CD8-positive, alpha-beta memory T cell (primary cell): Measurements from ENCODE around the gene CCDC152. TPM values are rescaled to one million over a fixed set of nuclear protein-coding genes. Genes with fewer than 3 reads are reported as not detected.
A peak's percentile ranks its signal among the peaks of the same experiment; 100 is the strongest.

Experiments used
- CTCF ChIA-PET: fragments of 350-600 bp; sonication (Branson Sonifier 250); formaldehyde crosslinking; loops from one replicate; lab custom pipeline; 2021; ENCODE audit warnings: antibody characterized with exemption; lab: Charles Lee
- POLR2A ChIA-PET: fragments of 350-600 bp; sonication (Branson Sonifier 250); formaldehyde crosslinking; loops from one replicate; lab custom pipeline; 2021; ENCODE audit warnings: antibody characterized with exemption; lab: Charles Lee
- DNase-seq, 5 donors: peaks; one replicate each; pipeline versions ENCODE4 v3.0.0 to v3.0.0-alpha.2; 2020 to 2022; ENCODE audit warnings: mixed read lengths in 1 of 5
- H3K27ac ChIP-seq: one replicate; pipeline ENCODE4 v1.7.0; 2013; ENCODE audit warnings: low read depth, mild to moderate bottlenecking, low read length, moderate library complexity
- H3K27me3 ChIP-seq: 2 replicates; pipeline ENCODE4 v1.7.0; 2013; ENCODE audit warnings: low read length, mild to moderate bottlenecking; ENCODE audit not compliant: insufficient read depth, poor library complexity, severe bottlenecking
- H3K36me3 ChIP-seq: 2 replicates; pipeline ENCODE4 v1.7.0; 2013; ENCODE audit warnings: mild to moderate bottlenecking, low read length, moderate library complexity; ENCODE audit not compliant: insufficient read depth
- H3K4me1 ChIP-seq: 2 replicates; pipeline ENCODE4 v1.7.0; 2013; ENCODE audit warnings: mild to moderate bottlenecking, low read length, moderate library complexity; ENCODE audit not compliant: insufficient read depth
- H3K4me3 ChIP-seq: 2 replicates; pipeline ENCODE4 v1.7.0; 2013; ENCODE audit warnings: mild to moderate bottlenecking, low read length
- H3K9me3 ChIP-seq: 2 replicates; pipeline ENCODE4 v1.7.0; 2013; ENCODE audit warnings: mild to moderate bottlenecking, low read length
- H3K27ac Mint-ChIP-seq, 8 donors: one replicate each; pipeline ENCODE4 v1.8.0; 2020 to 2021; ENCODE audit warnings: mixed read lengths in 8 of 8, mild to moderate bottlenecking in 6 of 8, inconsistent platforms in 3 of 8, moderate library complexity in 3 of 8
- H3K27me3 Mint-ChIP-seq, 2 donors: one replicate each; pipeline ENCODE4 v1.8.0; 2020 to 2021; ENCODE audit warnings: mixed read lengths in 2 of 2, mild to moderate bottlenecking in 1 of 2, moderate library complexity in 1 of 2
- H3K36me3 Mint-ChIP-seq, 3 donors: one replicate each; pipeline ENCODE4 v1.8.0; 2020 to 2021; ENCODE audit warnings: mixed read lengths in 3 of 3, inconsistent platforms in 1 of 3, mild to moderate bottlenecking in 1 of 3
- H3K4me1 Mint-ChIP-seq, 3 donors: one replicate each; pipeline ENCODE4 v1.8.0; 2020 to 2021; ENCODE audit warnings: mixed read lengths in 3 of 3, inconsistent platforms in 1 of 3, mild to moderate bottlenecking in 1 of 3
- H3K4me3 Mint-ChIP-seq, 7 donors: one replicate each; pipeline ENCODE4 v1.8.0; 2020 to 2021; ENCODE audit warnings: mixed read lengths in 7 of 7, mild to moderate bottlenecking in 6 of 7, moderate library complexity in 4 of 7, inconsistent platforms in 2 of 7
- H3K9me3 Mint-ChIP-seq, 5 donors: one replicate each; pipeline ENCODE4 v1.8.0; 2020 to 2022; ENCODE audit warnings: mixed read lengths in 5 of 5, mild to moderate bottlenecking in 3 of 5, moderate library complexity in 2 of 5, inconsistent platforms in 1 of 5
- polyA plus RNA-seq: library from polyadenylated mRNA; unstranded; fragments of 300-500 nt; fragmentation: Illumina TruSeq; gene quantifications from one replicate; pipeline ENCODE4 v1.2.3, GENCODE V29; 2021
- total RNA-seq, 2 experiments: library from RNA; stranded (reverse); gene quantifications; one replicate each; pipeline ENCODE4 v1.2.3, GENCODE V29; 2021

Gene CCDC152
- total and polyA plus RNA-seq, 3 experiments from 2014 or later, result 3.4 to 16.2 (median 14.5) TPM

DNA sequence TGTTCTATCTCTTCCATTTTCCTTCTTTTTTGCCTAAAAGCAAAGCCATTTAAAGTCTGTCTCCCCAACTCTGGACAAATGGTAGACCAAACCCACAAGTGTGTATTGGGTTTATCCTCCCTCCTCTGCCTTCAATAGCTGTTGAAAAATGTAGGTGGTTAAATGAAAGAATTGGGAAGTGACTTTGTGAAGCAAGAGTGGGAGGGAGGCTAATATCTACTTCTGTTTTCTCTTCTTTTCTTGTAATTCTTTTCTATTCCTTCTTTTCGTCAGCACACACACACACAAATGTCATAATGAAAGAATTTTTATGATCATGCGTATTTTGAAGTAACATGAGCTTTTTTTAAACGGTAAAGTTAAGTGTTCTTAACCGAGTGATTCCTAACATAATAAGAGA is 3.8 kb downstream of the CCDC152 start:
- no peaks in the 10 kb centered on the region for H3K27me3 ChIP-seq
- peaks cover 4 to 15% of the 10 kb centered on the region in 2 donors for H3K27me3 Mint-ChIP-seq
- POLR2A ChIA-PET, result no interaction called here
- DNase-seq, result no peak
- H3K36me3 ChIP-seq, result no peaks in the 10 kb centered on the region
- H3K9me3 ChIP-seq, result no peaks in the 10 kb centered on the region
- CTCF ChIA-PET, result no interaction called here
- no peak overlapping the region for H3K4me3 Mint-ChIP-seq
- H3K9me3 Mint-ChIP-seq, result no peaks in the 10 kb centered on the region
- no peak overlapping the region for H3K27ac ChIP-seq
- H3K4me1 Mint-ChIP-seq, result peaks cover 9 to 17% (median 9%) of the 10 kb centered on the region in 3 donors
- H3K27ac Mint-ChIP-seq, result peak overlapping the region in 1 of 8 donors; percentile 46
- no peak overlapping the region for H3K4me3 ChIP-seq
- H3K4me1 ChIP-seq, result no peaks in the 10 kb centered on the region
- peaks cover 0 to 26% (median 1%) of the 10 kb centered on the region in 3 donors for H3K36me3 Mint-ChIP-seq

DNA sequence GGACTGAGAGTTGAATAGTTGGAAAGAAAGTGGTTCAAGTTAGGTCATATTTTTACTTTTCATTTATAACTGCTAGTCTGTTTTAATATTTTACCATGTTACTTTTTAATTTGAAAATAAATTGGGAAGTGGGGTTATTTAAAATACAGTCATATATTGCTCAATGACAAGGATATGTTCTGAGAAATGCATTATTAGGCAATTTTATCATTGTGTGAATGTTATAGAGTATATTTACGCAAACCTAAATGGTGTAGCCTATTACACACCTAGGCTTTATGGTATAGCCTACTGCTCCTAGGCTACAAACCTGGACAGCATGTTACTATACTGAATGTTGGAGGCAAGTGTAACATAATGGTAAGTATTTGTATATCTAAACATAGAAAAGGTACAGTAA is 5.2 kb downstream of the CCDC152 start:
- ChIA-PET CTCF (no interaction called here), POLR2A (no interaction called here)
- DNase-seq, result no peak
- Mint-ChIP-seq H3K36me3 (peaks cover 0 to 27% (median 1%) of the 10 kb centered on the region in 3 donors), H3K27ac (no peak overlapping the region), H3K4me3 (no peak overlapping the region), H3K4me1 (peaks cover 9 to 13% (median 9%) of the 10 kb centered on the region in 3 donors), H3K9me3 (no peaks in the 10 kb centered on the region), H3K27me3 (peaks cover 4 to 13% of the 10 kb centered on the region in 2 donors)
- Histone ChIP-seq H3K27ac (no peak overlapping the region), H3K36me3 (no peaks in the 10 kb centered on the region), H3K4me1 (no peaks in the 10 kb centered on the region), H3K9me3 (no peaks in the 10 kb centered on the region), H3K27me3 (no peaks in the 10 kb centered on the region), H3K4me3 (no peak overlapping the region)

DNA sequence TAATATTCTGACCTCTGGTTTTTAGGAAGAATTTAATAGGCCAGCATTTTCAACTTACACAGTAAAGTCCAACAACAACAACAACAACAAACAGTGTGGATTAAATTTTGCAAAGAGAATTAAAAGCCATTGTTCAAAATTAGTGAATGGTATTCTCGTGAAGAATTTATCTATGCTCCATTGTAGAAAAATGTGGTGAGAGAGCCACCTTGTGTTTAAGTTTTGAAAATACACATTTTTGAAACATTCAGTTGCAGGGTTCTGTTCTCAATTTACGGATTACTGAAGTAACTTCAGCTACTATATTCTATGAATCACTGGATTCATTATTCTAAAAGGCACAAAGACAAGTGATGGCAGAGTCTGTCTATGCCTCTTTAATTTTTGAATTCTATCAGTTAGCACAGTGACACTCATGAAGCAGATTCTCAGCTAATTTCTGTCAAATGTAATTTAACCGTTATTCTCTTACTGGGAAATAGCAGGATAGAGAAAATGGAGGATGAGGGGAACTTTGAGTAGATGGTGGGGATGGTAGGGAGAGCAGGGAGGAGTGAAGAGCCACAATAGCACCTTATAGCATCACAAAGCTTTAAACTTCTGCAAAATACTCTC is 11.0 kb downstream of the CCDC152 start:
- Histone ChIP-seq H3K9me3 (no peaks in the 10 kb centered on the region), H3K4me1 (no peaks in the 10 kb centered on the region), H3K36me3 (no peaks in the 10 kb centered on the region), H3K27ac (no peak overlapping the region), H3K4me3 (no peak overlapping the region), H3K27me3 (no peaks in the 10 kb centered on the region)
- no peak for DNase-seq
- Mint-ChIP-seq H3K27ac (peak overlapping the region in 1 of 8 donors; percentile 4), H3K9me3 (peaks cover 0 to 2% (median 0%) of the 10 kb centered on the region in 5 donors), H3K27me3 (peaks cover 13 to 16% of the 10 kb centered on the region in 2 donors), H3K4me1 (no peaks in the 10 kb centered on the region), H3K4me3 (no peak overlapping the region), H3K36me3 (peaks cover 0 to 26% (median 2%) of the 10 kb centered on the region in 3 donors)
- ChIA-PET CTCF (interaction anchor here (0.6 to 1.8 kb wide), 6 partner anchors 121 to 911 kb away, joined by 3 to 11 read pairs (median 3); no protein-coding TSS in a partner anchor), POLR2A (no interaction called here)

DNA sequence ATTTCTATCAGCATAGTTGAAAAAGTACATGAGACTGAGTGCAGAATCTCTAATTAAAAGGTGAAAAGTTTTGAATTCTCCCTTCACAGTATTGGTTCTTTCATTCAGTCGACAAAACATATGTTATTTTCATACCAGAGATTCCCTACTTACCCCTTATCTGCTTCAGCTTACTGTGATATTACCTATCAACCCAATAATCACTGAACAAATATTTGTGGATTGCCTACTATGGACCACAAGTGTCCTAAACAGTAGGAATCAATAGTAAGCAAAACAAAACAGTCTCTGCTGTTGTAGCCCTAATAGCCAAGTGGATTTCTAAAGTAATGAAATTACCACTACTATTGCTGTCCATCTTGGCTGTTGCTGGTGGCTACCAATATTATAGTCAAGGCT is 11.5 kb downstream of the CCDC152 start:
- peaks cover 0 to 25% (median 2%) of the 10 kb centered on the region in 3 donors for H3K36me3 Mint-ChIP-seq
- ChIA-PET CTCF (interaction anchor here (0.8 to 1.8 kb wide), 4 partner anchors 184 to 912 kb away, joined by 3 to 11 read pairs (median 6); no protein-coding TSS in a partner anchor), POLR2A (no interaction called here)
- no peaks in the 10 kb centered on the region for H3K4me1 Mint-ChIP-seq
- Histone ChIP-seq H3K27me3 (no peaks in the 10 kb centered on the region), H3K27ac (no peak overlapping the region), H3K36me3 (no peaks in the 10 kb centered on the region), H3K4me3 (no peak overlapping the region), H3K9me3 (no peaks in the 10 kb centered on the region), H3K4me1 (no peaks in the 10 kb centered on the region)
- H3K27ac Mint-ChIP-seq, result no peak overlapping the region
- H3K9me3 Mint-ChIP-seq, result peaks cover 0 to 2% (median 0%) of the 10 kb centered on the region in 5 donors
- H3K4me3 Mint-ChIP-seq, result no peak overlapping the region
- no peak for DNase-seq
- peaks cover 13 to 19% of the 10 kb centered on the region in 2 donors for H3K27me3 Mint-ChIP-seq

DNA sequence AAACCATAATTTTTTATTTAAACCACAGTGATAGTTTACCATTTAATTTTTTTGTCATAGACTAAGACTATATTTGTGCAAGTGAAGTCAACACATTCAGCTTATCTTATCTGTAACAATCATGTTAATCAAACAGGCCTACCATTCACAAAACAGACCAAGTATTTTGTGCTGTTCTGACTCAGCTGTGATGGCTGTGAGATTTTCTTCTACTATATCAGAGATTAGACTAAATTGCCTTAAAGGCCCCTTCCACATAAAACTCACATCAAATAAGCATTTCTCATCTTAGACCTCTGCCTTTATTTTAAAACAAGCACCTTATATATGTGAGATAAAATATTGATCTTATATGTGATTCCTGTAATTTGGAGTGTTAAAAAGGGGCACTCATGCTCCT is 13.4 kb downstream of the CCDC152 start:
- Mint-ChIP-seq H3K9me3 (peaks cover 0 to 2% (median 0%) of the 10 kb centered on the region in 5 donors), H3K4me1 (no peaks in the 10 kb centered on the region), H3K27ac (no peak overlapping the region), H3K4me3 (no peak overlapping the region), H3K36me3 (peaks cover 0 to 16% (median 2%) of the 10 kb centered on the region in 3 donors), H3K27me3 (peaks cover 13 to 19% of the 10 kb centered on the region in 2 donors)
- no peaks in the 10 kb centered on the region for H3K27me3 ChIP-seq
- H3K4me3 ChIP-seq, result no peak overlapping the region
- H3K36me3 ChIP-seq, result no peaks in the 10 kb centered on the region
- no peak for DNase-seq
- H3K27ac ChIP-seq, result no peak overlapping the region
- no peaks in the 10 kb centered on the region for H3K4me1 ChIP-seq
- CTCF ChIA-PET, result no interaction called here
- H3K9me3 ChIP-seq, result no peaks in the 10 kb centered on the region
- POLR2A ChIA-PET, result no interaction called here

DNA sequence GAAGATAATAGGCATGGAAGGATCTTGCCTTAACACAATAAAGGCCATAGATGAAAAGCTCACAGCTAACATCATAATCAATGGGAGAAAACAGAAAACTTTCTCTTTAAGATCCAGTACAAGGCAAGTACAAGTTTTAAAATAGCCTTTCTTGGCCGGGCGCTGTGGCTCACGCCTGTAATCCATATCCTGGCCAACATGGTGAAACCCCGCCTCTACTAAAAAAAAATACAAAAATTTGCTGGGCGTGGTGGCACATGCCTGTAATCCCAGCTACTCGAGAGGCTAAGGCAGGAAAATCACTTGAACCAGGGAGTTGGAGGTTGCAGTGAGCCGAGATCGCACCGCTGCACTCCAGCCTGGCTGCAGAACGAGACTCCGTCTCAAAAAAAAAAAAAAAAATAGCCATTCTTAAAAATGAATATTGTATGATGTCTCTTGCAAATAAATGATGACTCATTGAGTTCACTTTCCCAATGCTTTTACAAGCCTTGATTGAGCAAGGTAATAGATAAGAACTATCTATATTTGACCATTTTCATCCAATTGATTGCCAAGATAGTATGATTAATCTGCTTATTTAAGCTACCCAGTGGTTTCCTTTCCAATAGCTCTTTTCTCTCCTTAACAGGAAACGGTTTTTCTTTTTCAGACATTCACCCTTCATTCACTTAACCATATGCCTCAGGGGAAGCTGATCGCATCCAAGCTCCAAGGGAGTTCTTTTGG is 15.8 kb downstream of the CCDC152 start:
- Mint-ChIP-seq H3K4me1 (no peaks in the 10 kb centered on the region), H3K36me3 (peaks cover 0 to 12% (median 2%) of the 10 kb centered on the region in 3 donors), H3K9me3 (peaks cover 0 to 2% (median 0%) of the 10 kb centered on the region in 5 donors), H3K27ac (no peak overlapping the region), H3K4me3 (no peak overlapping the region), H3K27me3 (peaks cover 13 to 19% of the 10 kb centered on the region in 2 donors)
- H3K27ac ChIP-seq, result no peak overlapping the region
- no peaks in the 10 kb centered on the region for H3K4me1 ChIP-seq
- DNase-seq, result no peak
- H3K9me3 ChIP-seq, result no peaks in the 10 kb centered on the region
- ChIA-PET POLR2A (interaction anchor here (0.7 kb wide), 1 partner anchor 103 kb away, joined by 5 read pairs; no protein-coding TSS in a partner anchor), CTCF (no interaction called here)
- H3K4me3 ChIP-seq, result no peak overlapping the region
- H3K36me3 ChIP-seq, result no peaks in the 10 kb centered on the region
- H3K27me3 ChIP-seq, result no peaks in the 10 kb centered on the region

DNA sequence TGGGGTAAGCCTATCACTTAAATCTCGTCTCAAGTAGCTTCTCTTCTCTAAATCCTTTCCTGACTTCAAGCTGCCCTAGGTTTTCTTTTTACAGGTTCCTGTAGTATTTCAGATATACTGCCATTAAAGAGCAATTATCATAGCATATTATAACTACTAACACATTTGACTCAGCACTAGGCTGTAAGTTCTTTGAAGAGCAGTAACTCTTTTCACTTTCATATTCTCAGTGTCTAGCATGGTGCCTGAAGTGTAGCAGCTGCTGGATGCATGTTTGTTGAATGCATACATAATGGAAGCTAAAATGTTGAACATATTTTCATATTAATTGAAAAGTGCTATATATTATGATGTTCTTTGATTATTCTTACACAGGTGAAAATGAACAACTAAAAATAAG is 22.5 kb downstream of the CCDC152 start:
- no peaks in the 10 kb centered on the region for H3K27me3 Mint-ChIP-seq
- peaks cover 0 to 7% (median 5%) of the 10 kb centered on the region in 3 donors for H3K36me3 Mint-ChIP-seq
- H3K9me3 Mint-ChIP-seq, result peaks cover 0 to 2% (median 0%) of the 10 kb centered on the region in 5 donors
- H3K27ac Mint-ChIP-seq, result peak overlapping the region in 1 of 8 donors; percentile 3
- Histone ChIP-seq H3K36me3 (no peaks in the 10 kb centered on the region), H3K4me3 (no peak overlapping the region), H3K27me3 (no peaks in the 10 kb centered on the region), H3K27ac (no peak overlapping the region), H3K9me3 (no peaks in the 10 kb centered on the region), H3K4me1 (no peaks in the 10 kb centered on the region)
- no peak overlapping the region for H3K4me3 Mint-ChIP-seq
- H3K4me1 Mint-ChIP-seq, result peaks cover 0 to 5% (median 2%) of the 10 kb centered on the region in 3 donors
- POLR2A ChIA-PET, result no interaction called here
- CTCF ChIA-PET, result no interaction called here
- DNase-seq, result no peak

DNA sequence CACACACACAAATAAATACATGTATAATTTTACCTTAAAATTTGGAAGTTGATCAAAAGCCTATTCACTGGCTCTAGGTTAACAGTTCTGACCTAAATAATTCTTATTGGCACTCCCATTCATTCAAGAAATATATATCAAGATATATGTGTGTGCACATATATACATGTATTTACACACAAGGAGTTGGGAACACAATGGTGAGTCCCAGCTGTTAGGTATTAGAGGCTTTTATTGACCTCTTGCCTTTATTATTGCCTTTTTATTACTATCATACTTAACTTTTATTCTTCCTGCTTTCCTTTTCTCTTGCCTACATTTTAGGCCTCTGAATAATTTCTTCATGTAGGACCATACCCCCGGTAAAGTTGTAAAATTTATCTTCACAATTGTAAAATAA is 25.0 kb downstream of the CCDC152 start:
- H3K4me1 ChIP-seq, result no peaks in the 10 kb centered on the region
- Mint-ChIP-seq H3K9me3 (peaks cover 8 to 19% (median 16%) of the 10 kb centered on the region in 5 donors), H3K4me3 (no peak overlapping the region), H3K36me3 (peaks cover 5 to 28% (median 24%) of the 10 kb centered on the region in 3 donors), H3K27me3 (peaks cover 2 to 4% of the 10 kb centered on the region in 2 donors), H3K27ac (no peak overlapping the region), H3K4me1 (peaks cover 0 to 5% (median 2%) of the 10 kb centered on the region in 3 donors)
- POLR2A ChIA-PET, result no interaction called here
- H3K36me3 ChIP-seq, result no peaks in the 10 kb centered on the region
- H3K27ac ChIP-seq, result no peak overlapping the region
- H3K9me3 ChIP-seq, result no peaks in the 10 kb centered on the region
- no peak for DNase-seq
- H3K27me3 ChIP-seq, result no peaks in the 10 kb centered on the region
- CTCF ChIA-PET, result no interaction called here
- H3K4me3 ChIP-seq, result no peak overlapping the region
